ENCODE measurements around the gene DLG3.

DNA sequence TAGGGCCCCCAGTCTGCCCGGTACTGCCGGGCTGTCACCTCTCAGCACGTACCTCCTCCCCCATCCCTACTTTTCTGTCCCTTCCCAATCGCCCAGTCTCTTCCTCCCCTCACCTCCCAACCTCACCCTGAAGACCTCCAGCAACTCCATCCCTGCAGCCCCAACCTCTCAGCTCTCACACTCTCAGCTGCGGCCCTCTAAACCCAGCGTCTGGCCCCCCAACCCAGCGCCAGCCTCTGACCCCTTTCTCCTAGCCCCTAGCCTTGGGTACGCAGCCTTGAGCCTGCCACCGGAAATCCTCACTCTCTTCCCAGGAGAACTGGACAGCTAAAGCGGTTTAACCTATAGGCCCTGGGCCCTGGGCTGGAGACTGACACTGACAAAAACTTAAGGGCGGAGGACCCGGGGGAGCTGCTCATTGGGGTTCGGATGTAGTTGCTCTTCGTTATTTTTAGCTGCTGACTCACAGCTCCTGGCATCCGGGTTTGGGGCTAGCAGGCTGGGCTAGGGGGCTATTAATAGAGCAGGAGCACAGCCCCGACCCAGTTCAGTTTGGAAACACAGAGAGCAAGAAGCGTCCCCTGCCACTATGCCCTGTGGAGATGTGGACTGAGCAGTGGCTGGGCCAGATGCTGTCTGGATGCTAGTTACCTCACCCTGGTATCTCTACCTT is 9.6 kb upstream of the DLG3 start:
- TF ChIP-seq, protein P1, sequence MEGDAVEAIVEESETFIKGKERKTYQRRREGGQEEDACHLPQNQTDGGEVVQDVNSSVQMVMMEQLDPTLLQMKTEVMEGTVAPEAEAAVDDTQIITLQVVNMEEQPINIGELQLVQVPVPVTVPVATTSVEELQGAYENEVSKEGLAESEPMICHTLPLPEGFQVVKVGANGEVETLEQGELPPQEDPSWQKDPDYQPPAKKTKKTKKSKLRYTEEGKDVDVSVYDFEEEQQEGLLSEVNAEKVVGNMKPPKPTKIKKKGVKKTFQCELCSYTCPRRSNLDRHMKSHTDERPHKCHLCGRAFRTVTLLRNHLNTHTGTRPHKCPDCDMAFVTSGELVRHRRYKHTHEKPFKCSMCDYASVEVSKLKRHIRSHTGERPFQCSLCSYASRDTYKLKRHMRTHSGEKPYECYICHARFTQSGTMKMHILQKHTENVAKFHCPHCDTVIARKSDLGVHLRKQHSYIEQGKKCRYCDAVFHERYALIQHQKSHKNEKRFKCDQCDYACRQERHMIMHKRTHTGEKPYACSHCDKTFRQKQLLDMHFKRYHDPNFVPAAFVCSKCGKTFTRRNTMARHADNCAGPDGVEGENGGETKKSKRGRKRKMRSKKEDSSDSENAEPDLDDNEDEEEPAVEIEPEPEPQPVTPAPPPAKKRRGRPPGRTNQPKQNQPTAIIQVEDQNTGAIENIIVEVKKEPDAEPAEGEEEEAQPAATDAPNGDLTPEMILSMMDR (IDR thresholded peaks at IDR 0.05 in 4 of 5, conservative IDR thresholded peaks at IDR 0.05 in 1 of 5), result no peak
- peak in 1 of 2 donors; percentile 16 for TF ChIP-seq POLR2A (IDR thresholded peaks at IDR 0.05)
